OCI-LY3 (cell line): ENCODE data around the gene STAP2.

Experiments
- CTCF ChIP-seq: fragments of 200-600, 300-600 bp; sonication (generic); IDR thresholded peaks from 2 replicates; pipeline ENCODE4 v1.5.1; 2014; ENCODE audit warnings: antibody characterized with exemption, low read length, low read depth
- EZH2phosphoT487 ChIP-seq: fragments of 200-600 bp; shearing (Covaris generic); IDR thresholded peaks from 2 replicates; pipeline ENCODE4 v1.6.1; 2018; ENCODE audit warnings: antibody characterized with exemption, mixed run types, low read depth

GRCh38 chr19:4376671-4376990 is 38.0 kb upstream of the STAP2 start:
- TF ChIP-seq CTCF (no peak), EZH2phosphoT487 (no peak)
